A549 (cell line): Measurements from ENCODE around the gene PRMT7. TPM values are rescaled to one million over a fixed set of nuclear protein-coding genes. Genes with fewer than 3 reads are reported as not detected.

Experiments
- ATAC-seq, 2 experiments: fragments of 200-7000 bp in 1 of 2; fragments of >200 bp in 1 of 2; cut with Nextera tagmentation in 1 of 2; cut with Tn5 transposase in 1 of 2; 3 replicates each; pipeline versions ENCODE4 v1.8.0 to v1.9.1; 2018 to 2020; ENCODE audit warnings: mild to moderate bottlenecking in 1 of 2, moderate library complexity in 1 of 2
- CTCF ChIA-PET: fragments of 300-600 bp; sonication (Branson Sonifier 250); formaldehyde crosslinking; extraction: SDS; loops from one replicate; lab custom pipeline; 2021; ENCODE audit warnings: antibody characterized with exemption, inconsistent platforms; lab: Yijun Ruan, JAX
- POLR2A ChIA-PET: fragments of 350-600 bp; formaldehyde crosslinking; extraction: SDS; loops from one replicate; lab custom pipeline; 2021; ENCODE audit warnings: antibody characterized with exemption, inconsistent platforms; lab: Yijun Ruan, JAX
- DNase-seq, 2 experiments: peaks; one replicate each; pipeline versions ENCODE4 v3.0.0 to v3.0.0-alpha.2; 2011 to 2016; ENCODE audit warnings: low read depth in 1 of 2, low spot score in 1 of 2
- FAIRE-seq: peaks from 2 replicates; lab custom pipeline; 2011; peaks lifted over from hg19 to GRCh38; lab: Jason Lieb, UNC
- H3K27ac ChIP-seq, 2 experiments: fragments of >200 bp; sonication (Bioruptor Twin); formaldehyde crosslinking; 3 replicates each; pipeline ENCODE4 v1.5.1; 2016 to 2017
- H3K4me1 ChIP-seq: fragments of >200 bp; sonication (Bioruptor Twin); formaldehyde crosslinking; 3 replicates; pipeline ENCODE4 v1.6.1; 2016
- H3K4me2 ChIP-seq: fragments of >200 bp; sonication (Bioruptor Twin); formaldehyde crosslinking; 3 replicates; pipeline ENCODE4 v1.6.1; 2016
- H3K4me3 ChIP-seq: fragments of >200 bp; sonication (Bioruptor Twin); formaldehyde crosslinking; 3 replicates; pipeline ENCODE4 v1.5.1; 2016
- H3K9me3 ChIP-seq: fragments of >200 bp; sonication (Bioruptor Twin); formaldehyde crosslinking; 3 replicates; pipeline ENCODE4 v1.6.1; 2016
- CBX8 ChIP-seq: fragments of 200-600 bp; sonication (generic); IDR thresholded peaks from 2 replicates; pipeline ENCODE4 v1.6.1; 2016
- CHD2 ChIP-seq: fragments of 150-350 bp; IDR thresholded peaks from 2 replicates; pipeline ENCODE4 v1.6.1; 2014; ENCODE audit warnings: low read length; ENCODE audit not compliant: partially characterized antibody
- EHF ChIP-seq: fragments of 250-450 bp; sonication (Bioruptor Pico); IDR thresholded peaks from 2 replicates; pipeline ENCODE4 v1.5.0; 2020; ENCODE audit warnings: mild to moderate bottlenecking
- ESRRA ChIP-seq: fragments of 150-350 bp; IDR thresholded peaks from 2 replicates; pipeline ENCODE4 v1.6.1; 2014; ENCODE audit warnings: mild to moderate bottlenecking, low read length, borderline replicate concordance
- FOSB ChIP-seq: fragments of 250-450 bp; sonication (Bioruptor Pico); IDR thresholded peaks from 2 replicates; pipeline ENCODE4 v1.5.0; 2020; ENCODE audit warnings: mild to moderate bottlenecking, moderate library complexity
- FOSL2 ChIP-seq, 2 experiments: fragments of 450-650 bp in 1 of 2; fragments of >200 bp in 1 of 2; sonication (Bioruptor Twin) in 1 of 2; formaldehyde crosslinking; IDR thresholded peaks; 2 replicates each; pipeline versions ENCODE4 v1.5.0 to v1.6.1; 2016 to 2020; ENCODE audit warnings: mild to moderate bottlenecking in 1 of 2, moderate library complexity in 1 of 2
- FOXS1 ChIP-seq: fragments of 250-450 bp; sonication (Bioruptor Pico); IDR thresholded peaks from 2 replicates; pipeline ENCODE4 v1.5.0; 2020; ENCODE audit warnings: mild to moderate bottlenecking, moderate library complexity
- GATA3 ChIP-seq: IDR thresholded peaks from 2 replicates; pipeline ENCODE4 v1.6.1; 2012; ENCODE audit warnings: borderline replicate concordance
- HDAC2 ChIP-seq: fragments of 200-600 bp; sonication (generic); IDR thresholded peaks from 2 replicates; pipeline ENCODE4 v1.6.1; 2016
- HOXA7 ChIP-seq: fragments of 250-450 bp; sonication (Bioruptor Pico); IDR thresholded peaks from 2 replicates; pipeline ENCODE4 v1.5.0; 2020; ENCODE audit warnings: mild to moderate bottlenecking, moderate library complexity
- HOXB5 ChIP-seq: fragments of 250-450 bp; sonication (Bioruptor Pico); IDR thresholded peaks from 2 replicates; pipeline ENCODE4 v1.5.0; 2020; ENCODE audit warnings: mild to moderate bottlenecking, moderate library complexity
- JUN ChIP-seq, 2 experiments: fragments of >200 bp; sonication (Bioruptor Twin); formaldehyde crosslinking; IDR thresholded peaks; 2 replicates in 1 of 2; 3 replicates in 1 of 2; pipeline ENCODE4 v1.6.1; 2016 to 2017
- JUNB ChIP-seq: fragments of >200 bp; sonication (Bioruptor Twin); formaldehyde crosslinking; IDR thresholded peaks from 2 replicates; pipeline ENCODE4 v1.6.1; 2016
- KDM5A ChIP-seq: fragments of 200-600 bp; sonication (generic); IDR thresholded peaks from 2 replicates; pipeline ENCODE4 v1.6.1; 2016; ENCODE audit warnings: antibody characterized with exemption, mild to moderate bottlenecking
- NR3C1 ChIP-seq: fragments of >200 bp; sonication (Bioruptor Twin); formaldehyde crosslinking; IDR thresholded peaks from 3 replicates; pipeline ENCODE4 v1.6.1; 2017
- PHF8 ChIP-seq: fragments of 200-600 bp; sonication (generic); IDR thresholded peaks from 2 replicates; pipeline ENCODE4 v1.6.1; 2016; ENCODE audit warnings: low read depth, mild to moderate bottlenecking, antibody characterized with exemption, moderate library complexity, borderline replicate concordance
- POLR2AphosphoS2 ChIP-seq: conservative IDR thresholded peaks from 2 replicates; pipeline ENCODE4 v1.6.1; 2012; ENCODE audit warnings: low read length, improper control_type of control experiment, inconsistent platforms
- RARB ChIP-seq: fragments of 250-450 bp; sonication (Bioruptor Pico); IDR thresholded peaks from 2 replicates; pipeline ENCODE4 v1.8.0; 2021; ENCODE audit warnings: mild to moderate bottlenecking, moderate library complexity
- TP53 ChIP-seq: fragments of 250-450 bp; sonication (Bioruptor Pico); IDR thresholded peaks from 2 replicates; pipeline ENCODE4 v1.5.0; 2021; ENCODE audit warnings: mild to moderate bottlenecking, moderate library complexity
- ZNF302 ChIP-seq: fragments of 250-450 bp; sonication (Bioruptor Pico); IDR thresholded peaks from 2 replicates; pipeline ENCODE4 v1.9.0; 2021; ENCODE audit warnings: inconsistent platforms, mild to moderate bottlenecking, moderate library complexity
- ZSCAN20 ChIP-seq: fragments of 250-450 bp; sonication (Bioruptor Pico); IDR thresholded peaks from 2 replicates; pipeline ENCODE4 v1.8.0; 2022; ENCODE audit warnings: mild to moderate bottlenecking, moderate library complexity
- WGBS: methylation state at CpG from one replicate; pipeline ENCODE4 v1.1.6; 2017; ENCODE audit errors: missing lambda C conversion rate; 5-methylcytosine and 5-hydroxymethylcytosine counted together
- polyA plus RNA-seq, 4 experiments: library from polyadenylated mRNA; depleted of rRNA in 3 of 4; stranded (reverse); fragments of >200 nt; fragmentation: RNase III in 1 of 4; extraction: RNeasy Plus Mini Kit Qiagen cat#74134 plus additional on column Dnase treatment in 1 of 4; gene quantifications; 2 replicates in 3 of 4; 3 replicates in 1 of 4; pipeline ENCODE4 v1.2.3, GENCODE V29; 2011 to 2017
- TF ChIP-seq, protein P1 (sequence below): fragments of 450-650 bp; IDR thresholded peaks from 2 replicates; pipeline ENCODE4 v1.6.1; 2014; ENCODE audit warnings: antibody characterized with exemption
- TF ChIP-seq, protein P2 (sequence below): fragments of 150-350 bp; IDR thresholded peaks from 2 replicates; pipeline ENCODE4 v1.6.1; 2014; ENCODE audit warnings: low read depth, mild to moderate bottlenecking, low read length
- TF ChIP-seq, protein P3 (sequence below): IDR thresholded peaks from 2 replicates; pipeline ENCODE4 v1.6.1; 2012
- TF ChIP-seq, protein P4 (sequence below): IDR thresholded peaks from 2 replicates; pipeline ENCODE4 v1.6.1; 2012; ENCODE audit warnings: low read depth, borderline replicate concordance
- TF ChIP-seq, protein P5 (sequence below): fragments of 200-600 bp; sonication (generic); IDR thresholded peaks from 2 replicates; pipeline ENCODE4 v1.6.1; 2016; ENCODE audit warnings: antibody characterized with exemption, mild to moderate bottlenecking, moderate library complexity
- TF ChIP-seq, protein P6 (sequence below): fragments of 250-450 bp; sonication (Bioruptor Pico); IDR thresholded peaks from 2 replicates; pipeline ENCODE4 v1.5.0; 2020; ENCODE audit warnings: low read depth, mild to moderate bottlenecking, moderate library complexity

PRMT7 gene
- polyA plus RNA-seq, 2 of the 4 experiments (the other 2 are of a cell fraction): 37.1 to 44.7 TPM

DNA sequence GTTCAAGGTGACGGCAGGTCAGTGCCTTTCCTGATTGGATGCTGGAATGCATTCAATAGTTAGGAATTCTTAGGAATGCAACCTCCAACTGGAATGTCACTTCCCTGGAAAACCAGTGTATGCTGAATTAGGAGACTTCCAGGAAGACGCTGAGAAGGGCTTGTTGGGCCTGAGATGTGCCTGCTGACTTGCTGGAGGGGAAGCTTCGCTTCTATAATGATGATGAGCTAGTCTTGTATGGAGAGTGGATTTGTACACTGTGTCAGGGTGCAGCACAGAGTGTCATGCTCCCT, 91.9 kb downstream of the PRMT7 start:
- H3K9me3 ChIP-seq: no peaks in the 10 kb centered on the region
- no peak overlapping the region for H3K4me2 ChIP-seq
- ATAC-seq: no peak
- CTCF ChIA-PET: no interaction called here
- 56% methylated on average over 3 of the region's 3 CpGs for WGBS
- H3K4me3 ChIP-seq: no peak overlapping the region
- DNase-seq: no peak
- POLR2A ChIA-PET: no interaction called here
- TF ChIP-seq TP53 (CRISPR knock-in tag): no peak
- no peak for TF ChIP-seq ZNF302
- no peak for TF ChIP-seq JUNB
- no peak for TF ChIP-seq FOXS1 (CRISPR knock-in tag)
- TF ChIP-seq FOSB (CRISPR knock-in tag): no peak
- TF ChIP-seq PHF8: no peak
- no peak for TF ChIP-seq HOXA7
- TF ChIP-seq RARB: no peak
- TF ChIP-seq GATA3: no peak
- TF ChIP-seq HDAC2: no peak
- TF ChIP-seq, all 56 proteins: peak for 0
- no peak for FAIRE-seq
- Histone ChIP-seq H3K27ac (no peak overlapping the region), H3K4me1 (0 out of 3 replicates have a peak, but pooled peaks cover 5% of the 10 kb centered on the region)

DNA sequence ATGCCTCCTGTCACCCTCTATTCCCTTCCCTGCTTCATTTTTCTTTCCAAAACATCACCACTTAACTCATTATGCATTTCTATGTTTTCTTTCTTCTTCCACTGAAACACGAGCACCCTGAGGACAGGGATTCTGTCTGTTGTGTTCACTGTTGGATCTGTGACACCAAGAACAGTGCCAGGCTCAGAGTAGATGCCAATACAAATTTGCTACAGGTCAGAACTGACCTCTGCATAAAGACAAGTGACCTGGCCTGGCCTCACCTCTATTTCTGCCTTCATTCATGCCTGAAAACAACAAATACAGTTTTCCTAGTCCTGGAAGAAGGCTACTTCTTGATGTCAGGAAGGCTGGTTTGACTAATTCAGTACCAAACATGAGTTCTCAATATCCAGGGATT, 92.4 kb downstream of the PRMT7 start:
- ATAC-seq (no peak), DNase-seq (no peak), FAIRE-seq (no peak)
- Histone ChIP-seq H3K4me3 (no peak overlapping the region), H3K4me2 (no peak overlapping the region), H3K9me3 (no peaks in the 10 kb centered on the region), H3K27ac (no peak overlapping the region), H3K4me1 (0 out of 3 replicates have a peak, but pooled peaks cover 5% of the 10 kb centered on the region)
- 3% methylated on average over 1 of the region's 1 CpG for WGBS
- TF ChIP-seq, protein P1, sequence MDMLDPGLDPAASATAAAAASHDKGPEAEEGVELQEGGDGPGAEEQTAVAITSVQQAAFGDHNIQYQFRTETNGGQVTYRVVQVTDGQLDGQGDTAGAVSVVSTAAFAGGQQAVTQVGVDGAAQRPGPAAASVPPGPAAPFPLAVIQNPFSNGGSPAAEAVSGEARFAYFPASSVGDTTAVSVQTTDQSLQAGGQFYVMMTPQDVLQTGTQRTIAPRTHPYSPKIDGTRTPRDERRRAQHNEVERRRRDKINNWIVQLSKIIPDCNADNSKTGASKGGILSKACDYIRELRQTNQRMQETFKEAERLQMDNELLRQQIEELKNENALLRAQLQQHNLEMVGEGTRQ: no peak
- TF ChIP-seq HOXB5 (CRISPR knock-in tag): no peak
- TF ChIP-seq, protein P2, sequence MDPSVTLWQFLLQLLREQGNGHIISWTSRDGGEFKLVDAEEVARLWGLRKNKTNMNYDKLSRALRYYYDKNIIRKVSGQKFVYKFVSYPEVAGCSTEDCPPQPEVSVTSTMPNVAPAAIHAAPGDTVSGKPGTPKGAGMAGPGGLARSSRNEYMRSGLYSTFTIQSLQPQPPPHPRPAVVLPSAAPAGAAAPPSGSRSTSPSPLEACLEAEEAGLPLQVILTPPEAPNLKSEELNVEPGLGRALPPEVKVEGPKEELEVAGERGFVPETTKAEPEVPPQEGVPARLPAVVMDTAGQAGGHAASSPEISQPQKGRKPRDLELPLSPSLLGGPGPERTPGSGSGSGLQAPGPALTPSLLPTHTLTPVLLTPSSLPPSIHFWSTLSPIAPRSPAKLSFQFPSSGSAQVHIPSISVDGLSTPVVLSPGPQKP: no peak
- CTCF ChIA-PET: no interaction called here
- POLR2A ChIA-PET: no interaction called here

DNA sequence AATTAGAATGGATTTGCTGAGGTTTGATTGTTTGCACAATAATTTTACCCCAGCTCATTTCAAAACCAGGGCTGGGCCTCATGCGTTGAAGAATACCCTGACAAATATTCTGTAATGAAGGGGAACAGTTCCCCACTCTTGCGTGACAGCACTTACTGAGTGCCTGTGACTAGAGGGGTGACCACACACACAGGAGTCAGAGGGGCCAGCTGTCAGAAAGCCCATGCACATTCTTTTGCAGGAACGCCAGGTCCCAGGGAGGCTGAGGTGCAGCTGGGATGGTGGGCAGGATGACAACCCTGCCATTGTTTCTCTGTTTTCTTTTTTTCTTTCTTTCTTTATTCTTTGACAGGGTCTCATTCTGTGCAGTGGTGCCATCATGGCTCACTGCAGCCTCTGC, 92.9 kb downstream of the PRMT7 start:
- POLR2A ChIA-PET: no interaction called here
- no peak overlapping the region for H3K4me2 ChIP-seq
- FAIRE-seq (no peak), DNase-seq (no peak), ATAC-seq (no peak)
- 0 out of 3 replicates have a peak, but pooled peaks cover 5% of the 10 kb centered on the region for H3K4me1 ChIP-seq
- 86% methylated on average over 3 of the region's 3 CpGs for WGBS
- no peak overlapping the region for H3K27ac ChIP-seq
- CTCF ChIA-PET: no interaction called here
- TF ChIP-seq, protein P3, sequence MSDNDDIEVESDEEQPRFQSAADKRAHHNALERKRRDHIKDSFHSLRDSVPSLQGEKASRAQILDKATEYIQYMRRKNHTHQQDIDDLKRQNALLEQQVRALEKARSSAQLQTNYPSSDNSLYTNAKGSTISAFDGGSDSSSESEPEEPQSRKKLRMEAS: no peak
- TF ChIP-seq HDAC2: no peak
- TF ChIP-seq ESRRA: no peak
- TF ChIP-seq, protein P4, sequence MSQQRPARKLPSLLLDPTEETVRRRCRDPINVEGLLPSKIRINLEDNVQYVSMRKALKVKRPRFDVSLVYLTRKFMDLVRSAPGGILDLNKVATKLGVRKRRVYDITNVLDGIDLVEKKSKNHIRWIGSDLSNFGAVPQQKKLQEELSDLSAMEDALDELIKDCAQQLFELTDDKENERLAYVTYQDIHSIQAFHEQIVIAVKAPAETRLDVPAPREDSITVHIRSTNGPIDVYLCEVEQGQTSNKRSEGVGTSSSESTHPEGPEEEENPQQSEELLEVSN: no peak
- TF ChIP-seq TP53 (CRISPR knock-in tag): no peak
- TF ChIP-seq, protein P5, sequence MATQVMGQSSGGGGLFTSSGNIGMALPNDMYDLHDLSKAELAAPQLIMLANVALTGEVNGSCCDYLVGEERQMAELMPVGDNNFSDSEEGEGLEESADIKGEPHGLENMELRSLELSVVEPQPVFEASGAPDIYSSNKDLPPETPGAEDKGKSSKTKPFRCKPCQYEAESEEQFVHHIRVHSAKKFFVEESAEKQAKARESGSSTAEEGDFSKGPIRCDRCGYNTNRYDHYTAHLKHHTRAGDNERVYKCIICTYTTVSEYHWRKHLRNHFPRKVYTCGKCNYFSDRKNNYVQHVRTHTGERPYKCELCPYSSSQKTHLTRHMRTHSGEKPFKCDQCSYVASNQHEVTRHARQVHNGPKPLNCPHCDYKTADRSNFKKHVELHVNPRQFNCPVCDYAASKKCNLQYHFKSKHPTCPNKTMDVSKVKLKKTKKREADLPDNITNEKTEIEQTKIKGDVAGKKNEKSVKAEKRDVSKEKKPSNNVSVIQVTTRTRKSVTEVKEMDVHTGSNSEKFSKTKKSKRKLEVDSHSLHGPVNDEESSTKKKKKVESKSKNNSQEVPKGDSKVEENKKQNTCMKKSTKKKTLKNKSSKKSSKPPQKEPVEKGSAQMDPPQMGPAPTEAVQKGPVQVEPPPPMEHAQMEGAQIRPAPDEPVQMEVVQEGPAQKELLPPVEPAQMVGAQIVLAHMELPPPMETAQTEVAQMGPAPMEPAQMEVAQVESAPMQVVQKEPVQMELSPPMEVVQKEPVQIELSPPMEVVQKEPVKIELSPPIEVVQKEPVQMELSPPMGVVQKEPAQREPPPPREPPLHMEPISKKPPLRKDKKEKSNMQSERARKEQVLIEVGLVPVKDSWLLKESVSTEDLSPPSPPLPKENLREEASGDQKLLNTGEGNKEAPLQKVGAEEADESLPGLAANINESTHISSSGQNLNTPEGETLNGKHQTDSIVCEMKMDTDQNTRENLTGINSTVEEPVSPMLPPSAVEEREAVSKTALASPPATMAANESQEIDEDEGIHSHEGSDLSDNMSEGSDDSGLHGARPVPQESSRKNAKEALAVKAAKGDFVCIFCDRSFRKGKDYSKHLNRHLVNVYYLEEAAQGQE: no peak
- no peak for TF ChIP-seq JUN (IDR thresholded peaks at IDR 0.05)
- TF ChIP-seq ZSCAN20 (CRISPR knock-in tag): no peak
- no peak for TF ChIP-seq CBX8
- no peak for TF ChIP-seq PHF8
- TF ChIP-seq EHF (CRISPR knock-in tag): no peak
- no peak for TF ChIP-seq FOSL2 (IDR thresholded peaks at IDR 0.05)
- TF ChIP-seq FOSL2 (CRISPR knock-in tag; IDR thresholded peaks at IDR 0.05): no peak
- TF ChIP-seq CHD2: no peak
- no peak for TF ChIP-seq POLR2AphosphoS2
- TF ChIP-seq KDM5A: no peak
- TF ChIP-seq, protein P6, sequence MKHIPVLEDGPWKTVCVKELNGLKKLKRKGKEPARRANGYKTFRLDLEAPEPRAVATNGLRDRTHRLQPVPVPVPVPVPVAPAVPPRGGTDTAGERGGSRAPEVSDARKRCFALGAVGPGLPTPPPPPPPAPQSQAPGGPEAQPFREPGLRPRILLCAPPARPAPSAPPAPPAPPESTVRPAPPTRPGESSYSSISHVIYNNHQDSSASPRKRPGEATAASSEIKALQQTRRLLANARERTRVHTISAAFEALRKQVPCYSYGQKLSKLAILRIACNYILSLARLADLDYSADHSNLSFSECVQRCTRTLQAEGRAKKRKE (CRISPR knock-in tag): no peak
- no peak for TF ChIP-seq NR3C1
- H3K4me3 ChIP-seq: no peak overlapping the region
- H3K9me3 ChIP-seq: no peaks in the 10 kb centered on the region
